Gastroesophageal sphincter (tissue), 3 donors: ENCODE data around the gene GALNT17.

Experiments used
- POLR2A ChIP-seq, 2 donors: fragments of 450-650 bp; IDR thresholded peaks; one replicate each; pipeline ENCODE4 v1.6.1; 2017; ENCODE audit warnings: antibody characterized with exemption in 2 of 2, mild to moderate bottlenecking in 2 of 2, moderate library complexity in 1 of 2
- TF ChIP-seq, protein P1 (sequence below), 4 experiments: fragments of 200-600 bp in 2 of 4; fragments of 450-650 bp in 2 of 4; sonication (generic) in 1 of 4; IDR thresholded peaks; one replicate each; pipeline ENCODE4 v1.5.1; 2017 to 2019; ENCODE audit warnings: antibody characterized with exemption in 4 of 4, mild to moderate bottlenecking in 2 of 4, moderate library complexity in 2 of 4

DNA sequence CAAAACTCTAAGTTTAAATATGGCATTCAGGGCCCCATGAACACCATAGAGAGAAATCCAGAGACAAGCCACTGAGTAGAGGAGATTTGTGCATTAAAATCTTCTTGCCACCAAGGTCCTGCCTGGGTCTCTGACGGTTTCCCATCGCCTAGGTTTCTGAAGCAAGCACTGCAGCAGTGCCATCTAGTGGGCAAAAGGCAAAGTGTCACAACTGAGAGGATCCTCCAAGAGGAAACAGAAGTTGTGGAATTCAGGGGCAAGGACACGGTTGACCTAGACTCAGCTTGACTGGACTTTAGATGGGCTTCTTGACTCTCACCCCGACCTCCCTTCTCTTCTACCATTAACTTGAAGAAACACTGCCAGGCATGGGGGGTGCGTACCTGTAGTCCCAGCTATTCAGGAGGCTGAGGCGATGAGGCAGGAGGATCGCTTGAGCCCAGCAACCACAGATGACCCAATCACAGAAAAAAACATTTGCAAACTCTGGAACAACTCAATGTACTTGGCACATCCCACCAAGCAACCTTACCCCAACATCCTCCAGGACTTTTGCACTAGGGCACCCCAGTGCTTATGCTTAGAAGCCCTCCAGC lies 604.1 kb downstream of the GALNT17 start:
- TF ChIP-seq, protein P1, sequence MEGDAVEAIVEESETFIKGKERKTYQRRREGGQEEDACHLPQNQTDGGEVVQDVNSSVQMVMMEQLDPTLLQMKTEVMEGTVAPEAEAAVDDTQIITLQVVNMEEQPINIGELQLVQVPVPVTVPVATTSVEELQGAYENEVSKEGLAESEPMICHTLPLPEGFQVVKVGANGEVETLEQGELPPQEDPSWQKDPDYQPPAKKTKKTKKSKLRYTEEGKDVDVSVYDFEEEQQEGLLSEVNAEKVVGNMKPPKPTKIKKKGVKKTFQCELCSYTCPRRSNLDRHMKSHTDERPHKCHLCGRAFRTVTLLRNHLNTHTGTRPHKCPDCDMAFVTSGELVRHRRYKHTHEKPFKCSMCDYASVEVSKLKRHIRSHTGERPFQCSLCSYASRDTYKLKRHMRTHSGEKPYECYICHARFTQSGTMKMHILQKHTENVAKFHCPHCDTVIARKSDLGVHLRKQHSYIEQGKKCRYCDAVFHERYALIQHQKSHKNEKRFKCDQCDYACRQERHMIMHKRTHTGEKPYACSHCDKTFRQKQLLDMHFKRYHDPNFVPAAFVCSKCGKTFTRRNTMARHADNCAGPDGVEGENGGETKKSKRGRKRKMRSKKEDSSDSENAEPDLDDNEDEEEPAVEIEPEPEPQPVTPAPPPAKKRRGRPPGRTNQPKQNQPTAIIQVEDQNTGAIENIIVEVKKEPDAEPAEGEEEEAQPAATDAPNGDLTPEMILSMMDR (IDR thresholded peaks at IDR 0.05) = peak; percentile 78 to 91 (median 83)
- no peak for TF ChIP-seq POLR2A (IDR thresholded peaks at IDR 0.05)
